ENCODE results near the gene SPAG8. TPM values are rescaled to one million over a fixed set of nuclear protein-coding genes. Genes with fewer than 3 reads are reported as not detected.

Gene SPAG8
- total and polyA plus RNA-seq, 9 of the 15 experiments (the other 6 are each of a cell fraction or from before 2014, with no cell fraction given), result 0.03 to 0.47 (median 0.21) TPM

DNA sequence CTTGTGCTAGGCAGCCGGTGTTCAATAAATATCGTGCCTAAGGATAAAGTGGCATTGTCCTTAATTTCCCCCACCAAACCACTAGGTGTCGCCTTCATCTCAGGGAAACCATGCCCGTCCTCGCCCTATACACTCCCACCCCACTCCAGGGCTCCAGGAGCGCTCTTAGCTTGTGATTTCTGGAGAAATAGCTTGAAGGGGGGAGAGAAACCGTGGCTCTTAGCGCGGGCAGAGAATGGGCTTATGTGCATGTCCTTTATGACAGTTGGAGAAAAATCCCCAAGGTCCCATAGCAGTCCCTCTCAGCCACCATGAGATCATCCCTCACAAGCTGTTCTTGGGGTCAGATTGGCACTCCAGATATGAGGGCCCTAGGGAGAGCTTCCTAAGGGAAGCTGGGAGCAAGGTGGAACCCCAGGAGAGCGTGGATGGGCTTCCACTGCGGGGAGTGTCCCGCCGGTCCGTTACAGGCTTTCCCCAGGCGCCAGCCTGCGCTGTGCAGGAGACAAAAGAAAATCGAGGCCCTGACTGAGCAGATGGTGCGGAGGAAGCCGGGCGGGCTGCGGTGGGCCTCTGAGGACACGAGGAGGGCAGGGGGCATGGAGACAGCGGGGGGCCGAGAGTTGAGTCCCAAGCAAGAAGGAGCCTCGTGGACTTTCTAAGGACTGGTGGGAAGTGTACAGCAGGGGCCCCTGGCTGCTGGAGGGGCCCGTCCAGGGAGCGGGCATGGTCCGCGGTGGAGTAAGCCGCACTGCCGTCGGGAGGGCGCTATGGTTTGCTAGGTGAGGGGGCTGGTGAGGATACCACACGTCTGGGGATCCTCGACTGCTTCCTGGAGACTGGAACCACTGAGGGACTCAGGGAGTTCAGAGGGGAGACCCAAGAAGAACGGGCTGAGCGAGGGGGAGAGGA is 21.4 kb downstream of the SPAG8 start (continued):
- TF ChIP-seq, protein P1, sequence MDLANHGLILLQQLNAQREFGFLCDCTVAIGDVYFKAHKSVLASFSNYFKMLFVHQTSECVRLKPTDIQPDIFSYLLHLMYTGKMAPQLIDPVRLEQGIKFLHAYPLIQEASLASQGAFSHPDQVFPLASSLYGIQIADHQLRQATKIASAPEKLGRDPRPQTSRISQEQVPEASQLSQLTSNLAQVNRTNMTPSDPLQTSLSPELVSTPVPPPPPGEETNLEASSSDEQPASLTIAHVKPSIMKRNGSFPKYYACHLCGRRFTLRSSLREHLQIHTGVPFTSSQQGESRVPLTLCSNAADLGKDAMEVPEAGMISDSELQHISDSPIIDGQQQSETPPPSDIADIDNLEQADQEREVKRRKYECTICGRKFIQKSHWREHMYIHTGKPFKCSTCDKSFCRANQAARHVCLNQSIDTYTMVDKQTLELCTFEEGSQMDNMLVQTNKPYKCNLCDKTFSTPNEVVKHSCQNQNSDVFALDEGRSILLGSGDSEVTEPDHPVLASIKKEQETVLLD (IDR thresholded peaks at IDR 0.05), result no peak
- TF ChIP-seq, protein P2, sequence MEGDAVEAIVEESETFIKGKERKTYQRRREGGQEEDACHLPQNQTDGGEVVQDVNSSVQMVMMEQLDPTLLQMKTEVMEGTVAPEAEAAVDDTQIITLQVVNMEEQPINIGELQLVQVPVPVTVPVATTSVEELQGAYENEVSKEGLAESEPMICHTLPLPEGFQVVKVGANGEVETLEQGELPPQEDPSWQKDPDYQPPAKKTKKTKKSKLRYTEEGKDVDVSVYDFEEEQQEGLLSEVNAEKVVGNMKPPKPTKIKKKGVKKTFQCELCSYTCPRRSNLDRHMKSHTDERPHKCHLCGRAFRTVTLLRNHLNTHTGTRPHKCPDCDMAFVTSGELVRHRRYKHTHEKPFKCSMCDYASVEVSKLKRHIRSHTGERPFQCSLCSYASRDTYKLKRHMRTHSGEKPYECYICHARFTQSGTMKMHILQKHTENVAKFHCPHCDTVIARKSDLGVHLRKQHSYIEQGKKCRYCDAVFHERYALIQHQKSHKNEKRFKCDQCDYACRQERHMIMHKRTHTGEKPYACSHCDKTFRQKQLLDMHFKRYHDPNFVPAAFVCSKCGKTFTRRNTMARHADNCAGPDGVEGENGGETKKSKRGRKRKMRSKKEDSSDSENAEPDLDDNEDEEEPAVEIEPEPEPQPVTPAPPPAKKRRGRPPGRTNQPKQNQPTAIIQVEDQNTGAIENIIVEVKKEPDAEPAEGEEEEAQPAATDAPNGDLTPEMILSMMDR (IDR thresholded peaks at IDR 0.05 in 2 of 3, conservative IDR thresholded peaks at IDR 0.05 in 1 of 3; ENCODE audit: insufficient read depth in 2 of 3, low read depth in 1 of 3, low read length in 3 of 3), result peak; percentile 81 to 90 (median 86)
- TF ChIP-seq ZNF57 (CRISPR knock-in tag; IDR thresholded peaks at IDR 0.05), result no peak
- TF ChIP-seq, protein P3, sequence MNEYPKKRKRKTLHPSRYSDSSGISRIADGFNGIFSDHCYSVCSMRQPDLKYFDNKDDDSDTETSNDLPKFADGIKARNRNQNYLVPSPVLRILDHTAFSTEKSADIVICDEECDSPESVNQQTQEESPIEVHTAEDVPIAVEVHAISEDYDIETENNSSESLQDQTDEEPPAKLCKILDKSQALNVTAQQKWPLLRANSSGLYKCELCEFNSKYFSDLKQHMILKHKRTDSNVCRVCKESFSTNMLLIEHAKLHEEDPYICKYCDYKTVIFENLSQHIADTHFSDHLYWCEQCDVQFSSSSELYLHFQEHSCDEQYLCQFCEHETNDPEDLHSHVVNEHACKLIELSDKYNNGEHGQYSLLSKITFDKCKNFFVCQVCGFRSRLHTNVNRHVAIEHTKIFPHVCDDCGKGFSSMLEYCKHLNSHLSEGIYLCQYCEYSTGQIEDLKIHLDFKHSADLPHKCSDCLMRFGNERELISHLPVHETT (CRISPR knock-in tag; conservative IDR thresholded peaks at IDR 0.05 in 1 of 2, IDR thresholded peaks at IDR 0.05 in 1 of 2), result no peak
- no peak for TF ChIP-seq ZNF76 (CRISPR knock-in tag; IDR thresholded peaks at IDR 0.05; ENCODE audit: borderline replicate concordance)
- TF ChIP-seq GATA2 (CRISPR knock-in tag; IDR thresholded peaks at IDR 0.05), result 0 out of 2 replicates have a peak, but pooled peaks have one; percentile 15
- no peak for TF ChIP-seq PCBP1 (IDR thresholded peaks at IDR 0.05; ENCODE audit: low read depth, low read length, poor library complexity, severe bottlenecking)
- TF ChIP-seq, protein P4, sequence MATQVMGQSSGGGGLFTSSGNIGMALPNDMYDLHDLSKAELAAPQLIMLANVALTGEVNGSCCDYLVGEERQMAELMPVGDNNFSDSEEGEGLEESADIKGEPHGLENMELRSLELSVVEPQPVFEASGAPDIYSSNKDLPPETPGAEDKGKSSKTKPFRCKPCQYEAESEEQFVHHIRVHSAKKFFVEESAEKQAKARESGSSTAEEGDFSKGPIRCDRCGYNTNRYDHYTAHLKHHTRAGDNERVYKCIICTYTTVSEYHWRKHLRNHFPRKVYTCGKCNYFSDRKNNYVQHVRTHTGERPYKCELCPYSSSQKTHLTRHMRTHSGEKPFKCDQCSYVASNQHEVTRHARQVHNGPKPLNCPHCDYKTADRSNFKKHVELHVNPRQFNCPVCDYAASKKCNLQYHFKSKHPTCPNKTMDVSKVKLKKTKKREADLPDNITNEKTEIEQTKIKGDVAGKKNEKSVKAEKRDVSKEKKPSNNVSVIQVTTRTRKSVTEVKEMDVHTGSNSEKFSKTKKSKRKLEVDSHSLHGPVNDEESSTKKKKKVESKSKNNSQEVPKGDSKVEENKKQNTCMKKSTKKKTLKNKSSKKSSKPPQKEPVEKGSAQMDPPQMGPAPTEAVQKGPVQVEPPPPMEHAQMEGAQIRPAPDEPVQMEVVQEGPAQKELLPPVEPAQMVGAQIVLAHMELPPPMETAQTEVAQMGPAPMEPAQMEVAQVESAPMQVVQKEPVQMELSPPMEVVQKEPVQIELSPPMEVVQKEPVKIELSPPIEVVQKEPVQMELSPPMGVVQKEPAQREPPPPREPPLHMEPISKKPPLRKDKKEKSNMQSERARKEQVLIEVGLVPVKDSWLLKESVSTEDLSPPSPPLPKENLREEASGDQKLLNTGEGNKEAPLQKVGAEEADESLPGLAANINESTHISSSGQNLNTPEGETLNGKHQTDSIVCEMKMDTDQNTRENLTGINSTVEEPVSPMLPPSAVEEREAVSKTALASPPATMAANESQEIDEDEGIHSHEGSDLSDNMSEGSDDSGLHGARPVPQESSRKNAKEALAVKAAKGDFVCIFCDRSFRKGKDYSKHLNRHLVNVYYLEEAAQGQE (IDR thresholded peaks at IDR 0.05; ENCODE audit: borderline replicate concordance), result peak; percentile 61; the same call in 1 of the 2 replicates
- TF ChIP-seq, protein P4 (CRISPR knock-in tag; IDR thresholded peaks at IDR 0.05; ENCODE audit: low read depth), result no peak
- TF ChIP-seq RAD21 (CRISPR knock-in tag; conservative IDR thresholded peaks at IDR 0.05 in 1 of 2, IDR thresholded peaks at IDR 0.05 in 1 of 2), result peak; percentile 48 to 76

All from K562 (cell line).